ENCODE measurements around the gene TPSD1.

The TPSD1 gene

GRCh38 chr16:1257561-1258224 is 1.8 kb downstream of the TPSD1 start:
- peaks cover 40% of the 10 kb centered on the region for H3K27me3 ChIP-seq (ENCODE audit: insufficient read depth, low read length)
- H3K36me3 ChIP-seq (ENCODE audit: insufficient read depth, low read length) = no peaks in the 10 kb centered on the region
- no peak overlapping the region for H3K4me3 ChIP-seq (ENCODE audit: low read depth, low read length)
- no peaks in the 10 kb centered on the region for H3K4me1 ChIP-seq (ENCODE audit: control insufficient read depth, insufficient read depth, low read length, unreplicated experiment)
- H2AFZ ChIP-seq (ENCODE audit: low read length, unreplicated experiment) = no peak overlapping the region
- no peak overlapping the region for H3K27ac ChIP-seq (ENCODE audit: low read depth, low read length)
- H3K79me2 ChIP-seq (ENCODE audit: control insufficient read depth, insufficient read depth, low read length, unreplicated experiment) = no peaks in the 10 kb centered on the region

GRCh38 chr16:1258225-1258600 is 2.3 kb downstream of the TPSD1 start:
- Histone ChIP-seq H3K27me3 (ENCODE audit: insufficient read depth, low read length) (peaks cover 45% of the 10 kb centered on the region), H3K4me1 (ENCODE audit: control insufficient read depth, insufficient read depth, low read length, unreplicated experiment) (no peaks in the 10 kb centered on the region), H3K36me3 (ENCODE audit: insufficient read depth, low read length) (no peaks in the 10 kb centered on the region), H3K4me3 (ENCODE audit: low read depth, low read length) (no peak overlapping the region), H3K79me2 (ENCODE audit: control insufficient read depth, insufficient read depth, low read length, unreplicated experiment) (no peaks in the 10 kb centered on the region), H2AFZ (ENCODE audit: low read length, unreplicated experiment) (no peak overlapping the region), H3K27ac (ENCODE audit: low read depth, low read length) (no peak overlapping the region)

DNA sequence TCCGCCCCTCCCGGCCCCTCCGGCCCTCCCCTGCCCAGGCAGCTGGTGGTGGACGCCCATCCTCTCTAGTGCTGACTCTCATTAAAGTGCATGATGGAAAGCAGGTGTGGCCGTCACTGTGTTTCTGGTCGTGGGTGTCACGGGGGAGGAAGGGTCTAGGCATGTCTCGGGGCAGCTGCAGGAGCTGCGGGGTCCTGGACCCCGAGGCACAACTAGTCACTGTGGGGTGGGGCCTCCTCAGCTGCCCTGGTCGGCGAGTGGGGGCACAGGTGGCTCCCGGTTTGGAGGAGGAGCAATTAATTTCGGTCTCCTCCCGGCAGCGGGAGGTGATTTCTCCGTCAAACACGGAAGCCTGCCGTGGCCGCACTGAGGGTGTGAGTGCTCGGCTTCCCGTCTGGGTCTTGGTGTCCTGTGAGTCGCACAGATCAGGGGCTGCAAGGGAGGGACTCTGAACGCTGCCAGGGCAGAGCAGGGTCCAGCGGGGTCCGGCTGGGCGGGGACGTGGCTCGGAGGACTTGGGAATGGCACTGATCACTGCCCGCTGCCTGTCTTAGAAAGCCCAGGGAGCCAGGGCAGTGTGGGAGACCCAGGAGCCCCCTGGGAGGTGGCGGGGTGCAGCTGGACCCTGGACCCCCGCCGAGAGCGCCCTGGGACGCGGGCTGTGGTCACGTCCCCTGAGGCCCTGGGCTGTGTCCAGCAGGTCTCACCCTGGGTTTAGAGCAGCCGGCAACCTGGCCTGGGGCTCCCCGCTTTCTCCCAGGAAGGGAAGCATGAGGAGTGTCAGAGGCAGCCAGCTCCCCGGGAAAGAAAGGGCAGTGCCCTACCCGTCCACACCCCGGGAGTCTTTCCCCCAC is 3.3 kb downstream of the TPSD1 start:
- no peak overlapping the region for H2AFZ ChIP-seq (ENCODE audit: low read length, unreplicated experiment)
- H3K27ac ChIP-seq (ENCODE audit: low read depth, low read length) = no peak overlapping the region
- no peaks in the 10 kb centered on the region for H3K4me1 ChIP-seq (ENCODE audit: control insufficient read depth, insufficient read depth, low read length, unreplicated experiment)
- H3K79me2 ChIP-seq (ENCODE audit: control insufficient read depth, insufficient read depth, low read length, unreplicated experiment) = no peaks in the 10 kb centered on the region
- no peak overlapping the region for H3K4me3 ChIP-seq (ENCODE audit: low read depth, low read length)
- no peaks in the 10 kb centered on the region for H3K36me3 ChIP-seq (ENCODE audit: insufficient read depth, low read length)
- H3K27me3 ChIP-seq (ENCODE audit: insufficient read depth, low read length) = peaks cover 50% of the 10 kb centered on the region

GRCh38 chr16:1259760-1260068 is 3.8 kb downstream of the TPSD1 start:
- Histone ChIP-seq H3K27me3 (ENCODE audit: insufficient read depth, low read length) (peaks cover 50% of the 10 kb centered on the region), H3K4me3 (ENCODE audit: low read depth, low read length) (no peak overlapping the region), H3K79me2 (ENCODE audit: control insufficient read depth, insufficient read depth, low read length, unreplicated experiment) (no peaks in the 10 kb centered on the region), H3K4me1 (ENCODE audit: control insufficient read depth, insufficient read depth, low read length, unreplicated experiment) (no peaks in the 10 kb centered on the region), H3K27ac (ENCODE audit: low read depth, low read length) (no peak overlapping the region), H2AFZ (ENCODE audit: low read length, unreplicated experiment) (no peak overlapping the region), H3K36me3 (ENCODE audit: insufficient read depth, low read length) (no peaks in the 10 kb centered on the region)

DNA sequence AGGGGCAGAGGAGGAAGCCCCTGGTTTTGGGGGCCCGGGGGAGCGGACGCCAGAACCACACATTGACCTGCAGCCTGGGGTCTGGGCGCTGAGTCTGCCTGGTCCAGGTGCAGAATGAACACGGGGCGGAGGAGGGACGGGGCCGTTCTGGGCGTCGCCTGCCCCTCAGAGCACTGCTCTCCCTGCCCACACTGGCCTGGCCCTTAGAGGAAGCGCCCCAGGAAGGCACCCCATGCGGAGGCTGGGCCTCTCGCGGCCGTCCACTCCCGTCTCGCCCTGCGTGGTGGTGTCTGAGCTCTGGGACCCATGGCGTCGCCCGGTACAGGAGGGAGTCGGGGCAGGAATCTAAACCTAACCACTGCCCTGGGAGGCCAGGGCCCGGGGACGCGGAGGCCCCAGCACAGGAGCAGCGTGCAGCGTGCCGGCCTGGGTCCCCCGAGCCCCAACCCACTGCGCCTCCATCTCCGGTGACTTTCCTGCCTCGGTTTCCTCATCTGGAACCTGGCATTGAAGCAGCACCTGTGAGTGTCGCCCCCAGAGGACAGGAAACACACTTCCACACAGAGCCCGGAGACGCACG is 4.3 kb downstream of the TPSD1 start:
- Histone ChIP-seq H3K27me3 (ENCODE audit: insufficient read depth, low read length) (peaks cover 50% of the 10 kb centered on the region), H3K79me2 (ENCODE audit: control insufficient read depth, insufficient read depth, low read length, unreplicated experiment) (no peaks in the 10 kb centered on the region), H2AFZ (ENCODE audit: low read length, unreplicated experiment) (no peak overlapping the region), H3K27ac (ENCODE audit: low read depth, low read length) (no peak overlapping the region), H3K4me3 (ENCODE audit: low read depth, low read length) (no peak overlapping the region), H3K36me3 (ENCODE audit: insufficient read depth, low read length) (no peaks in the 10 kb centered on the region), H3K4me1 (ENCODE audit: control insufficient read depth, insufficient read depth, low read length, unreplicated experiment) (no peaks in the 10 kb centered on the region)

- Histone ChIP-seq H2AFZ (ENCODE audit: low read length, unreplicated experiment) (no peak overlapping the region), H3K27me3 (ENCODE audit: insufficient read depth, low read length) (peaks cover 50% of the 10 kb centered on the region), H3K4me3 (ENCODE audit: low read depth, low read length) (no peak overlapping the region), H3K79me2 (ENCODE audit: control insufficient read depth, insufficient read depth, low read length, unreplicated experiment) (no peaks in the 10 kb centered on the region), H3K4me1 (ENCODE audit: control insufficient read depth, insufficient read depth, low read length, unreplicated experiment) (no peaks in the 10 kb centered on the region), H3K27ac (ENCODE audit: low read depth, low read length) (no peak overlapping the region), H3K36me3 (ENCODE audit: insufficient read depth, low read length) (no peaks in the 10 kb centered on the region)
Observed at GRCh38 chr16:1261131-1261892, 5.4 kb downstream of the TPSD1 start.

DNA sequence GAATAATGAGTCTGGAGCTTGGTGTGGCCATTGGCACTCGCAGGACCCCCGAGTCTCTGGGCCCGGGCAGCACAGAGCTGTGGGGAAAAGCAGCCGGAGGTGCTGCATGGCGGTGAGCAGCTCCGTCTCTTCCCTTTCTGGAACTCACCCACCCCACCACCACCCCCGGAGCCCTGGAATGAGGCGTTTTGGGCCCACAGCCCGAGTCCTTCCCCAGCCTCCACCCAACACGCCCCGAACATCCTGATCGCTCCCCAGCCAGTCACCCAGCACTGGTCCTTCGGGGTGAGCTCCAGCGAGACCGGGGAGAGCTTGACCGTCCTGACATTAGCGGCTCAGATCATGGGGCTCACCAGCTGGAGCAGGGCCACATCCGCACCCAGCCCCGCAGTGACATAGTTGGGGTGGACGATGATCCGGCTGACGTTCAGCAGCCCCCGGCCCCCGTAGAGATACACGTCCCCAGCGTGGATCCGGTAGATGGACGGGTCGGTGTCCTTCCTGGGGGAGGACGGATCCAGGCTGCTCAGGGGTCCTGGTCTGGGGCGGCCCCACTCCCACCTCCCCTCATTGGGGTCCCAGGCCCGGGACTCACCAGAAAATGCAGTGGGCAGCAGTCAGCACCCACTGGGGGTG is 6.5 kb downstream of the TPSD1 start:
- Histone ChIP-seq H3K36me3 (ENCODE audit: insufficient read depth, low read length) (no peaks in the 10 kb centered on the region), H3K4me1 (ENCODE audit: control insufficient read depth, insufficient read depth, low read length, unreplicated experiment) (no peaks in the 10 kb centered on the region), H2AFZ (ENCODE audit: low read length, unreplicated experiment) (no peak overlapping the region), H3K27ac (ENCODE audit: low read depth, low read length) (no peak overlapping the region), H3K4me3 (ENCODE audit: low read depth, low read length) (no peak overlapping the region), H3K27me3 (ENCODE audit: insufficient read depth, low read length) (peaks cover 50% of the 10 kb centered on the region), H3K79me2 (ENCODE audit: control insufficient read depth, insufficient read depth, low read length, unreplicated experiment) (no peaks in the 10 kb centered on the region)

DNA sequence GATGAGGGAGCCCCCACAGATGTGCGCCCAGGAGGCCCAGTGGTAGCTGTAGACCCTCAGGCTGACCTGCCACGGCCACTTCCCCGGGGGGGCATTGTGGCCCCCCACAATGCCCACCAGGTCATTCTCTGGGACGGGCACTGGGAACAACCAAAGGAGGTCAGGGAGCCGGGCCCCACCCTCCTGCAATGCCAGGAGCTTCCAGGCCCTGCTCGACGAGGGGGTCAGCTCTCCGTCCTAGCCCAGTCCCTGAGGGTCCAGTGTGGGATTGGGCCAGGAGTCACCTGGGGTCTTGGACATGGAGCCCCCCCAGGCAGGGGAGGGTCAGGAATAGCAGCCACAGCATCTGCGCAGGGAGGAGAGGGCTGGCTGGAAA is 7.0 kb downstream of the TPSD1 start:
- Histone ChIP-seq H3K27me3 (ENCODE audit: insufficient read depth, low read length) (peaks cover 50% of the 10 kb centered on the region), H3K4me1 (ENCODE audit: control insufficient read depth, insufficient read depth, low read length, unreplicated experiment) (no peaks in the 10 kb centered on the region), H3K36me3 (ENCODE audit: insufficient read depth, low read length) (no peaks in the 10 kb centered on the region), H3K79me2 (ENCODE audit: control insufficient read depth, insufficient read depth, low read length, unreplicated experiment) (no peaks in the 10 kb centered on the region), H3K4me3 (ENCODE audit: low read depth, low read length) (no peak overlapping the region), H3K27ac (ENCODE audit: low read depth, low read length) (no peak overlapping the region), H2AFZ (ENCODE audit: low read length, unreplicated experiment) (no peak overlapping the region)

GRCh38 chr16:1263591-1264344 is 7.9 kb downstream of the TPSD1 start:
- Histone ChIP-seq H3K27ac (ENCODE audit: low read depth, low read length) (no peak overlapping the region), H3K36me3 (ENCODE audit: insufficient read depth, low read length) (no peaks in the 10 kb centered on the region), H3K4me1 (ENCODE audit: control insufficient read depth, insufficient read depth, low read length, unreplicated experiment) (no peaks in the 10 kb centered on the region), H3K79me2 (ENCODE audit: control insufficient read depth, insufficient read depth, low read length, unreplicated experiment) (no peaks in the 10 kb centered on the region), H2AFZ (ENCODE audit: low read length, unreplicated experiment) (no peak overlapping the region), H3K4me3 (ENCODE audit: low read depth, low read length) (no peak overlapping the region), H3K27me3 (ENCODE audit: insufficient read depth, low read length) (peaks cover 49% of the 10 kb centered on the region)

Measured in ACC112 (cell line).